Gastroesophageal sphincter (tissue), 2 donors: ENCODE data around the gene UCK1.

Source experiments
- POLR2A ChIP-seq, 2 donors: fragments of 450-650 bp; IDR thresholded peaks; one replicate each; pipeline ENCODE4 v1.6.1; 2017; ENCODE audit warnings: antibody characterized with exemption in 2 of 2, mild to moderate bottlenecking in 2 of 2, moderate library complexity in 1 of 2
- POLR2AphosphoS5 ChIP-seq: sonication (generic); formaldehyde crosslinking; IDR thresholded peaks from one replicate; pipeline ENCODE4 v1.6.1; 2017; ENCODE audit warnings: antibody characterized with exemption

- no peak for TF ChIP-seq POLR2AphosphoS5
- TF ChIP-seq POLR2A (IDR thresholded peaks at IDR 0.05), result no peak
Observed at GRCh38 chr9:131552030-131552429, 21.0 kb upstream of the UCK1 start.
